ENCODE data around the gene DAP.

- TF ChIP-seq, protein P1, sequence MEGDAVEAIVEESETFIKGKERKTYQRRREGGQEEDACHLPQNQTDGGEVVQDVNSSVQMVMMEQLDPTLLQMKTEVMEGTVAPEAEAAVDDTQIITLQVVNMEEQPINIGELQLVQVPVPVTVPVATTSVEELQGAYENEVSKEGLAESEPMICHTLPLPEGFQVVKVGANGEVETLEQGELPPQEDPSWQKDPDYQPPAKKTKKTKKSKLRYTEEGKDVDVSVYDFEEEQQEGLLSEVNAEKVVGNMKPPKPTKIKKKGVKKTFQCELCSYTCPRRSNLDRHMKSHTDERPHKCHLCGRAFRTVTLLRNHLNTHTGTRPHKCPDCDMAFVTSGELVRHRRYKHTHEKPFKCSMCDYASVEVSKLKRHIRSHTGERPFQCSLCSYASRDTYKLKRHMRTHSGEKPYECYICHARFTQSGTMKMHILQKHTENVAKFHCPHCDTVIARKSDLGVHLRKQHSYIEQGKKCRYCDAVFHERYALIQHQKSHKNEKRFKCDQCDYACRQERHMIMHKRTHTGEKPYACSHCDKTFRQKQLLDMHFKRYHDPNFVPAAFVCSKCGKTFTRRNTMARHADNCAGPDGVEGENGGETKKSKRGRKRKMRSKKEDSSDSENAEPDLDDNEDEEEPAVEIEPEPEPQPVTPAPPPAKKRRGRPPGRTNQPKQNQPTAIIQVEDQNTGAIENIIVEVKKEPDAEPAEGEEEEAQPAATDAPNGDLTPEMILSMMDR (IDR thresholded peaks at IDR 0.05): no peak
- no peak for TF ChIP-seq POLR2A (IDR thresholded peaks at IDR 0.05)
These were observed 24.7 kb downstream of the DAP start for GRCh38 chr5:10736354-10736753.

Data from thyroid gland (tissue), 4 donors.